ENCODE results near the gene CIDEC. TPM values are rescaled to one million over a fixed set of nuclear protein-coding genes. Genes with fewer than 3 reads are reported as not detected.

CIDEC gene
- total and polyA plus RNA-seq, 2 of the 8 experiments (the other 6 are each of a cell fraction or from before 2014, with no cell fraction given): not detected

GRCh38 chr3:9914559-9915253, 34.7 kb upstream of the CIDEC start:
- Histone ChIP-seq H3K23me2 (ENCODE audit: low read depth, low read length) (peaks cover 10% of the 10 kb centered on the region; the same call in 1 of the 2 replicates), H3K27ac (ENCODE audit: low read depth, low read length) (no peak overlapping the region), H3K4me1 (replicated peaks in 1 of 4; ENCODE audit: control insufficient read depth in 3 of 4, insufficient read depth in 4 of 4, low read length in 3 of 4) (peaks cover 0 to 20% (median 17%) of the 10 kb centered on the region in 4 experiments; a peak in 6 of 7 replicates), H3K4me3 (ENCODE audit: extremely low read depth in 1 of 4, insufficient read depth in 2 of 4, low read depth in 3 of 4, low read length in 4 of 4) (peak overlapping the region; percentile 46 to 72 (median 48); a peak in 7 of 8 replicates), H3K4ac (replicated peaks; ENCODE audit: insufficient read length, low read depth, low read length) (no peak overlapping the region), H4K8ac (ENCODE audit: extremely low read depth, insufficient read depth, low read length) (peak overlapping the region; percentile 80; the same call in 1 of the 2 replicates), H3K56ac (replicated peaks; ENCODE audit: insufficient read length, low read depth, low read length) (no peak overlapping the region), H2BK5ac (ENCODE audit: low read depth, low read length) (no peak overlapping the region), H3K4me2 (ENCODE audit: insufficient read depth in 1 of 2, low read depth in 2 of 2, low read length in 2 of 2) (peak overlapping the region; percentile 74 to 84), H2BK15ac (ENCODE audit: low read length) (peak overlapping the region; percentile 61; the same call in 1 of the 2 replicates), H4K20me1 (replicated peaks in 1 of 2; ENCODE audit: control insufficient read depth in 1 of 2, insufficient read depth in 2 of 2, low read length in 2 of 2) (no peaks in the 10 kb centered on the region), H2AFZ (ENCODE audit: low read length) (peak overlapping the region; percentile 56; the same call in 1 of the 2 replicates), H2BK20ac (ENCODE audit: low read length) (no peak overlapping the region), H4K5ac (ENCODE audit: insufficient read length, low read depth, low read length) (peak overlapping the region; percentile 10), H3K9me3 (ENCODE audit: insufficient read depth in 2 of 2, low read depth in 1 of 2, low read length in 1 of 2) (peaks cover 0 to 6% of the 10 kb centered on the region in 2 experiments; a peak in 2 of 4 replicates), H3K9ac (replicated peaks in 1 of 4; ENCODE audit: extremely low read depth in 1 of 4, low read depth in 3 of 4, low read length in 3 of 4) (no peak overlapping the region; a peak in 1 of 7 replicates), H3K18ac (ENCODE audit: extremely low read depth, low read length) (no peak overlapping the region; the same call in 1 of the 2 replicates), H4K91ac (replicated peaks; ENCODE audit: insufficient read length, low read length) (no peak overlapping the region), H3K27me3 (replicated peaks in 1 of 4; ENCODE audit: control insufficient read depth in 3 of 4, extremely low read depth in 1 of 4, insufficient read depth in 3 of 4, low read length in 3 of 4) (peaks cover 0 to 18% (median 10%) of the 10 kb centered on the region in 4 experiments; a peak in 5 of 7 replicates), H3K14ac (ENCODE audit: insufficient read length) (no peak overlapping the region), H3K79me1 (ENCODE audit: low read depth, low read length) (no peaks in the 10 kb centered on the region), H2BK12ac (ENCODE audit: low read depth, low read length) (no peak overlapping the region), H3K79me2 (ENCODE audit: control insufficient read depth in 1 of 2, insufficient read depth in 2 of 2, low read length in 2 of 2) (no peaks in the 10 kb centered on the region), H2AK5ac (ENCODE audit: low read depth, low read length) (peak overlapping the region; percentile 59; the same call in 1 of the 2 replicates), H2BK120ac (replicated peaks; ENCODE audit: low read depth, low read length) (no peak overlapping the region), H3K23ac (ENCODE audit: insufficient read length) (no peak overlapping the region), H3K36me3 (ENCODE audit: control insufficient read depth in 2 of 4, insufficient read depth in 4 of 4, low read length in 3 of 4) (no peaks in the 10 kb centered on the region)
- TF ChIP-seq TAF1 (IDR thresholded peaks at IDR 0.05; ENCODE audit: low read depth, low read length): peak; percentile 69; the same call in 1 of the 2 replicates
- TF ChIP-seq RXRA (IDR thresholded peaks at IDR 0.05; ENCODE audit: insufficient read depth, low read depth, low read length): no peak
- peak; percentile 32; the same call in 1 of the 2 replicates for TF ChIP-seq TBP (IDR thresholded peaks at IDR 0.05; ENCODE audit: low read depth, low read length)
- ChIA-PET CTCF (ENCODE audit: partially characterized antibody) (interaction anchor here (0.6 to 9.1 kb wide), 10 partner anchors 10 to 313 kb away, joined by 3 to 76 read pairs (median 4); partner anchors contain the start of gene CRELD1), POLR2A (ENCODE audit: partially characterized antibody) (interaction anchor here (1.3 to 5.5 kb wide), 7 partner anchors 10 to 182 kb away, joined by 3 to 43 read pairs (median 5); partner anchors contain the start of genes CRELD1, IL17RE and JAGN1)
- DNase-seq (ENCODE audit: low read depth in 1 of 2, low spot score in 2 of 2) (no peak), FAIRE-seq (no peak)
- 21% methylated on average over 11 of the region's 15 CpGs; no CpG with 5 or more reads in 1 of the 2 experiments for WGBS, 2 experiments (ENCODE audit: extremely low coverage in 1 of 2, insufficient coverage in 1 of 2, insufficient read length in 1 of 2, insufficient replicate concordance in 2 of 2, low coverage in 1 of 2, low lambda C conversion rate in 2 of 2, missing lambda C conversion rate in 1 of 2)

Measured in H1 (cell line).